Measurements from ENCODE around the gene ADARB2.

Gene ADARB2

DNA sequence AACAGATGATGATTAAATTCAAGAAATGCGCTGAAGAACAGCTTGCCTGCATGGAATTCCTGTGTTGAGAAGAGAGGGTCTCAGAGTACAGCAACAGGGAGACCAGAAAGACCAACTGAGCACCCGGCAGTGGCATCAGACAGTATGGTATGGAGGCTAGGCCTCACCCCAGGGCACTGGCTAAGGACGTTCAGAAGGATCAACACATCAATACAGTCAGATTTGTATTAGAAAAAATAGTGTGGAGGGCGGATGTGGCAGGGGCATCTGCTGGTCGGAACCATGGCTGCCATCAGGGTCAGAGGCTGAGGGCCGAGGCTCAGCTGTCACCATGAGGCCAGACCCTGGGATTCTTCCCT is 142.1 kb downstream of the ADARB2 start:
- no peaks in the 10 kb centered on the region for H3K79me2 ChIP-seq (ENCODE audit: control insufficient read depth, low read length)

DNA sequence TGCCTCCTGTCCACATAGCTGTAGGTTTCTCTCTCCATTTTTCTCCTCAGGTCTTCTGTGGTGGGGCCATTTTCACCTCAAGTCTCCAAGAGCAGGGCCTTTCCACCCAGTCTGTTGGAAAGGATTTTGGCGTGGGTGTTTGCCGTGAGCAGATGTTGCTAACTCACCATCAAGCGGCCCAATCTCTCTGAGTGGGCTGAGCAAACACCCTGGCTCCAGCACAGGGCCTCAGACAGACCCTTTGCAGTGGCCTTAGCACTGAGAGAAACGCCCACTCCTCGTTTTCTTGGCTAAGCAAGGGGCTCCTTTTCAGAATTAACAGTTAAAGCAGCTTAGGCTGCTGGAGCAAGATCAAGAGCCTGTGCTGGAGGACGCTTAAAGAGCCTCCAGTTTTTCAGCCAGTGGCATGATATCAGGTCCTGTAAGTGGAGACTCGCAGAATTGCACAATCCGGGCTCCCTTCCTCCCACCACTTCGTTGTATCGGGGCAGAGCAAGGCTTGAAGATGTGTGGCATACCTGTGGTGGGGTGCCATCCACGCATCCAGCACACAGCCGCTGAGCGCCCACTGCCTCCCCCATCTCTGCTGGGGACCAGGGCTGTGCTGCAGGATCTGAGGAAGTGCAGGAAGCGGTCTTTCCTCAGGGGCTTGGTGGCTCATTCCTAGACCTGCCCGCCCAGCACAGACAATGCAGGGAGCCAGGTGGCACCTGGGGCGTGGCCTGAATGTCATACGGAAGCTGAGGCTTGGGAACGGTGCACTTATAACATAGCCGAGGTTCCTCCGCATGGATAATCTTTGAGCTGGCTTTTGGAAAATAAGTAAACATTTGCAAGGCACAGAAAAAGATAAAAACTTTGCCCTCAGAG is 142.7 kb downstream of the ADARB2 start:
- H3K4me1 ChIP-seq (ENCODE audit: control insufficient read depth, low read length) = peaks cover 8% of the 10 kb centered on the region
- TF ChIP-seq, protein P1, sequence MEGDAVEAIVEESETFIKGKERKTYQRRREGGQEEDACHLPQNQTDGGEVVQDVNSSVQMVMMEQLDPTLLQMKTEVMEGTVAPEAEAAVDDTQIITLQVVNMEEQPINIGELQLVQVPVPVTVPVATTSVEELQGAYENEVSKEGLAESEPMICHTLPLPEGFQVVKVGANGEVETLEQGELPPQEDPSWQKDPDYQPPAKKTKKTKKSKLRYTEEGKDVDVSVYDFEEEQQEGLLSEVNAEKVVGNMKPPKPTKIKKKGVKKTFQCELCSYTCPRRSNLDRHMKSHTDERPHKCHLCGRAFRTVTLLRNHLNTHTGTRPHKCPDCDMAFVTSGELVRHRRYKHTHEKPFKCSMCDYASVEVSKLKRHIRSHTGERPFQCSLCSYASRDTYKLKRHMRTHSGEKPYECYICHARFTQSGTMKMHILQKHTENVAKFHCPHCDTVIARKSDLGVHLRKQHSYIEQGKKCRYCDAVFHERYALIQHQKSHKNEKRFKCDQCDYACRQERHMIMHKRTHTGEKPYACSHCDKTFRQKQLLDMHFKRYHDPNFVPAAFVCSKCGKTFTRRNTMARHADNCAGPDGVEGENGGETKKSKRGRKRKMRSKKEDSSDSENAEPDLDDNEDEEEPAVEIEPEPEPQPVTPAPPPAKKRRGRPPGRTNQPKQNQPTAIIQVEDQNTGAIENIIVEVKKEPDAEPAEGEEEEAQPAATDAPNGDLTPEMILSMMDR (IDR thresholded peaks at IDR 0.05; ENCODE audit: low read depth, low read length, poor library complexity, severe bottlenecking) = no peak
- TF ChIP-seq EZH2phosphoT487 (IDR thresholded peaks at IDR 0.05; ENCODE audit: borderline replicate concordance, low read length) = no peak
- H3K27ac ChIP-seq (ENCODE audit: low read depth, low read length) = no peak overlapping the region
- H4K20me1 ChIP-seq (ENCODE audit: control insufficient read depth, insufficient read depth, low read depth, low read length) = no peaks in the 10 kb centered on the region
- no peak overlapping the region for H3K4me2 ChIP-seq (ENCODE audit: low read length)
- no peaks in the 10 kb centered on the region for H3K9me3 ChIP-seq (ENCODE audit: control insufficient read depth, insufficient read depth, low read length)
- H3K4me3 ChIP-seq (ENCODE audit: low read length) = no peak overlapping the region
- H3F3A ChIP-seq (ENCODE audit: control insufficient read depth, insufficient read depth) = no peaks in the 10 kb centered on the region
- no peaks in the 10 kb centered on the region for H3K27me3 ChIP-seq (ENCODE audit: control insufficient read depth, low read length)
- H3K9me2 ChIP-seq (replicated peaks; ENCODE audit: control insufficient read depth, low read length) = no peaks in the 10 kb centered on the region
- no peaks in the 10 kb centered on the region for H3K79me2 ChIP-seq (ENCODE audit: control insufficient read depth, low read length)
- H3K36me3 ChIP-seq (ENCODE audit: control insufficient read depth, low read length) = no peaks in the 10 kb centered on the region

More for the DNA sequence above, 142.1 kb downstream of the ADARB2 start:
- Histone ChIP-seq H3K27me3 (ENCODE audit: control insufficient read depth, low read length) (no peaks in the 10 kb centered on the region), H3K4me1 (ENCODE audit: control insufficient read depth, low read length) (peaks cover 8% of the 10 kb centered on the region), H3K4me2 (ENCODE audit: low read length) (no peak overlapping the region), H3F3A (ENCODE audit: control insufficient read depth, insufficient read depth) (no peaks in the 10 kb centered on the region), H3K36me3 (ENCODE audit: control insufficient read depth, low read length) (no peaks in the 10 kb centered on the region), H3K9me3 (ENCODE audit: control insufficient read depth, insufficient read depth, low read length) (no peaks in the 10 kb centered on the region), H3K9me2 (replicated peaks; ENCODE audit: control insufficient read depth, low read length) (no peaks in the 10 kb centered on the region), H3K27ac (ENCODE audit: low read depth, low read length) (no peak overlapping the region), H4K20me1 (ENCODE audit: control insufficient read depth, insufficient read depth, low read depth, low read length) (no peaks in the 10 kb centered on the region), H3K4me3 (ENCODE audit: low read length) (no peak overlapping the region)
- TF ChIP-seq, protein P1 (IDR thresholded peaks at IDR 0.05; ENCODE audit: low read depth, low read length, poor library complexity, severe bottlenecking) = no peak
- TF ChIP-seq EZH2phosphoT487 (IDR thresholded peaks at IDR 0.05; ENCODE audit: borderline replicate concordance, low read length) = no peak

DNA sequence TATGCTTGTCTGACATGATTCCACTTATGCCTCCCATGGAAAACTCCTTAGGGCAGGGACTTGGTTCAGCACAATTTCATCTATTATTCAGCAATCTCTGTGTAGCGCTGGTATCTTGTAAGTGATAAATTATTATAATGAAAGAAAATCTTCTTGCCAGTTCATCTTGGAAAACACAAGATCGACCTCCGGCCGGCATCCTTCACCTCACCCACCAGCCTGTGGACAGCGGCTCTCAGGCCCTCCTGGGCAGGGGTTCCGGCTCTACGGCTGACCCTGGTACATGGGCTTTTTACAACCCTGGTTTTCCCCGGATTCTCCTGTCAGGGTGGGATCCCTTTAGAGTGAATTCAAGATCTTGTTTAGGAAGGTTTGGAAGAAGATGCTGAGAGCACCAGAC is 145.6 kb downstream of the ADARB2 start:
- Histone ChIP-seq H3F3A (ENCODE audit: control insufficient read depth, insufficient read depth) (no peaks in the 10 kb centered on the region), H4K20me1 (ENCODE audit: control insufficient read depth, insufficient read depth, low read depth, low read length) (no peaks in the 10 kb centered on the region)

More for the DNA sequence above, 145.6 kb downstream of the ADARB2 start:
- TF ChIP-seq EZH2phosphoT487 (IDR thresholded peaks at IDR 0.05; ENCODE audit: borderline replicate concordance, low read length) = no peak
- TF ChIP-seq, protein P1 (IDR thresholded peaks at IDR 0.05; ENCODE audit: low read depth, low read length, poor library complexity, severe bottlenecking) = no peak
- Histone ChIP-seq H3K4me3 (ENCODE audit: low read length) (no peak overlapping the region), H3K36me3 (ENCODE audit: control insufficient read depth, low read length) (no peaks in the 10 kb centered on the region), H3K9me2 (replicated peaks; ENCODE audit: control insufficient read depth, low read length) (no peaks in the 10 kb centered on the region), H3K4me2 (ENCODE audit: low read length) (no peak overlapping the region), H3K27ac (ENCODE audit: low read depth, low read length) (no peak overlapping the region), H3K4me1 (ENCODE audit: control insufficient read depth, low read length) (no peaks in the 10 kb centered on the region), H3K27me3 (ENCODE audit: control insufficient read depth, low read length) (no peaks in the 10 kb centered on the region), H3K79me2 (ENCODE audit: control insufficient read depth, low read length) (no peaks in the 10 kb centered on the region), H3K9me3 (ENCODE audit: control insufficient read depth, insufficient read depth, low read length) (no peaks in the 10 kb centered on the region)

Data from DOHH2 (cell line).